Measurements from ENCODE around the gene SLC6A17. TPM values are rescaled to one million over a fixed set of nuclear protein-coding genes. Genes with fewer than 3 reads are reported as not detected.

The SLC6A17 gene
- total and polyA plus RNA-seq, 9 donors: 0.03 to 0.15 (median 0.05) TPM; not detected in 3

DNA sequence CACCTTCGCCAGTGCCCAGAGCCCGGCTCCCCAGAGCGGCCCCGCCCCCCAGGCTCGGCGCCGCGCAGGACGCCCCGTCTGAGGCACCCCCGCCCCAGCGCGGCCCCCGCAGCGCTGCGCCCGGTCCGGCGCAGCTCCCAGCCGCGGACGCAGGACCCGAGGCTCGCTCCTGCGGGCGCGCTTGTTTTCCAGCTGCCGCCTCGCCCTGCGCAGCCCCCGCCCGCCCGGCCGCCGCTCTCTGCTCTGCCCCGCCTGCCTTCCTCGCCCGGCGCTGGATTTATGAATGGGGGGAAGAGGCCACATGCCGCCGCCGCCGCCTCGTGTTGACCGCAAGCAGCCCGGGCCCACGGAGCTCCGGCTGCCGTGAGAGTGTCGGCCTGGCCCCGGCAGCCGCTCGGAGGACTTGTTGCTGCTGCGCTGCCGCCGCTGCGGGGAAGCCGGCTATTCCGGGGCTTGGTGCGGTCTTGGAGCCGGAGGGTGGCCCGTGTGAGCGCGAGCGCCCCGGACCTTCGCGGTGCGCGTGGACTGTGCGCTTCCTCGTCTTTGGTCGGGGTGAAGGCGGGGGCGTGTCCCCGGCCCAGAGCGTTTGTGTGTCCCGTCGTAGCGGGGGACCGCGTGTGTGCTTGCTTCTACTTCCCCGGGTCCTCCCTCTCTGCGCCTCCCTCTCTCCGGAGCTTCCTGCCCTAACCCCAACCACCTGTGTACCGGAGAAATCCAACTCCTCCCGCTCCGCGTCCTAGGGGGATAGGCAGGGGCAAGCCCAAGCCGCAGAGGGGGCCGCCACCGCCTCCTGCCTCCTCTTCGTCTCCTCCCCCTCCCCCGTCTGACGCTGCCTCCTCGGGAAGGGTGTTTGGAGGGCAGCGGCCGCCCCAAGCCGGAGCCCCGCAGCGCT, 60.6 kb downstream of the SLC6A17 start:
- Histone ChIP-seq H3K9me3 (no peaks in the 10 kb centered on the region), H3K4me1 (ENCODE audit: insufficient read depth) (peaks cover 13% of the 10 kb centered on the region), H3K27me3 (no peaks in the 10 kb centered on the region), H3K4me3 (peak overlapping the region; percentile 66), H3K36me3 (no peaks in the 10 kb centered on the region), H3K27ac (peak overlapping the region; percentile 60 to 80)
- TF ChIP-seq EP300 (IDR thresholded peaks at IDR 0.05) (no peak), POLR2A (IDR thresholded peaks at IDR 0.05) (no peak)
- TF ChIP-seq, protein P1, sequence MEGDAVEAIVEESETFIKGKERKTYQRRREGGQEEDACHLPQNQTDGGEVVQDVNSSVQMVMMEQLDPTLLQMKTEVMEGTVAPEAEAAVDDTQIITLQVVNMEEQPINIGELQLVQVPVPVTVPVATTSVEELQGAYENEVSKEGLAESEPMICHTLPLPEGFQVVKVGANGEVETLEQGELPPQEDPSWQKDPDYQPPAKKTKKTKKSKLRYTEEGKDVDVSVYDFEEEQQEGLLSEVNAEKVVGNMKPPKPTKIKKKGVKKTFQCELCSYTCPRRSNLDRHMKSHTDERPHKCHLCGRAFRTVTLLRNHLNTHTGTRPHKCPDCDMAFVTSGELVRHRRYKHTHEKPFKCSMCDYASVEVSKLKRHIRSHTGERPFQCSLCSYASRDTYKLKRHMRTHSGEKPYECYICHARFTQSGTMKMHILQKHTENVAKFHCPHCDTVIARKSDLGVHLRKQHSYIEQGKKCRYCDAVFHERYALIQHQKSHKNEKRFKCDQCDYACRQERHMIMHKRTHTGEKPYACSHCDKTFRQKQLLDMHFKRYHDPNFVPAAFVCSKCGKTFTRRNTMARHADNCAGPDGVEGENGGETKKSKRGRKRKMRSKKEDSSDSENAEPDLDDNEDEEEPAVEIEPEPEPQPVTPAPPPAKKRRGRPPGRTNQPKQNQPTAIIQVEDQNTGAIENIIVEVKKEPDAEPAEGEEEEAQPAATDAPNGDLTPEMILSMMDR (IDR thresholded peaks at IDR 0.05): no peak
- intact Hi-C loops (cut with DNase I): loop anchor here in 1 of 4 donors (10.0 kb wide), 1 partner anchor 194 kb away; the partner anchor contains the start of gene LAMTOR5
- WGBS, 3 donors: 0 to 1% (median 0%) methylated on average over 58 to 101 of the region's 101 CpGs
- peak; percentile 41 to 70 (median 58) for DNase-seq

DNA sequence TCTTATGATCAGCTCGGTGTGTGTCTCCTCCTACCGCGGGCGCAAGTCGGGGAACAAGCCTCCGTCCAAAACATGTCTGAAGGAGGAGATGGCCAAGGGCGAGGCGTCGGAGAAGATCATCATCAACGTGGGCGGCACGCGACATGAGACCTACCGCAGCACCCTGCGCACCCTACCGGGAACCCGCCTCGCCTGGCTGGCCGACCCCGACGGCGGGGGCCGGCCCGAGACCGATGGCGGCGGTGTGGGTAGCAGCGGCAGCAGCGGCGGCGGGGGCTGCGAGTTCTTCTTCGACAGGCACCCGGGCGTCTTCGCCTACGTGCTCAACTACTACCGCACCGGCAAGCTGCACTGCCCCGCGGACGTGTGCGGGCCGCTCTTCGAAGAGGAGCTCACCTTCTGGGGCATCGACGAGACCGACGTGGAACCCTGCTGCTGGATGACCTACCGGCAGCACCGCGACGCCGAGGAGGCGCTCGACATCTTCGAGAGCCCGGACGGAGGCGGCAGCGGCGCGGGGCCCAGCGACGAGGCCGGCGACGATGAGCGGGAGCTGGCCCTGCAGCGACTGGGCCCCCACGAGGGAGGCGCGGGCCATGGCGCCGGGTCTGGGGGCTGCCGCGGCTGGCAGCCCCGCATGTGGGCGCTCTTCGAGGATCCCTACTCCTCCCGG, 61.3 kb downstream of the SLC6A17 start:
- DNase-seq: peak in 1 of 5 donors; percentile 44
- peak overlapping the region; percentile 66 for H3K4me3 ChIP-seq
- H3K36me3 ChIP-seq: no peaks in the 10 kb centered on the region
- peak overlapping the region in 1 of 2 donors; percentile 25 for H3K27ac ChIP-seq
- 7 to 12% (median 10%) methylated on average over 75 to 81 of the region's 81 CpGs for WGBS, 3 donors
- peaks cover 13% of the 10 kb centered on the region for H3K4me1 ChIP-seq (ENCODE audit: insufficient read depth)
- intact Hi-C loops (cut with DNase I): loop anchor here in 1 of 4 donors (10.0 kb wide), 1 partner anchor 193 kb away; the partner anchor contains the start of gene LAMTOR5
- no peak for TF ChIP-seq EP300 (IDR thresholded peaks at IDR 0.05)
- no peaks in the 10 kb centered on the region for H3K9me3 ChIP-seq
- H3K27me3 ChIP-seq: no peaks in the 10 kb centered on the region

DNA sequence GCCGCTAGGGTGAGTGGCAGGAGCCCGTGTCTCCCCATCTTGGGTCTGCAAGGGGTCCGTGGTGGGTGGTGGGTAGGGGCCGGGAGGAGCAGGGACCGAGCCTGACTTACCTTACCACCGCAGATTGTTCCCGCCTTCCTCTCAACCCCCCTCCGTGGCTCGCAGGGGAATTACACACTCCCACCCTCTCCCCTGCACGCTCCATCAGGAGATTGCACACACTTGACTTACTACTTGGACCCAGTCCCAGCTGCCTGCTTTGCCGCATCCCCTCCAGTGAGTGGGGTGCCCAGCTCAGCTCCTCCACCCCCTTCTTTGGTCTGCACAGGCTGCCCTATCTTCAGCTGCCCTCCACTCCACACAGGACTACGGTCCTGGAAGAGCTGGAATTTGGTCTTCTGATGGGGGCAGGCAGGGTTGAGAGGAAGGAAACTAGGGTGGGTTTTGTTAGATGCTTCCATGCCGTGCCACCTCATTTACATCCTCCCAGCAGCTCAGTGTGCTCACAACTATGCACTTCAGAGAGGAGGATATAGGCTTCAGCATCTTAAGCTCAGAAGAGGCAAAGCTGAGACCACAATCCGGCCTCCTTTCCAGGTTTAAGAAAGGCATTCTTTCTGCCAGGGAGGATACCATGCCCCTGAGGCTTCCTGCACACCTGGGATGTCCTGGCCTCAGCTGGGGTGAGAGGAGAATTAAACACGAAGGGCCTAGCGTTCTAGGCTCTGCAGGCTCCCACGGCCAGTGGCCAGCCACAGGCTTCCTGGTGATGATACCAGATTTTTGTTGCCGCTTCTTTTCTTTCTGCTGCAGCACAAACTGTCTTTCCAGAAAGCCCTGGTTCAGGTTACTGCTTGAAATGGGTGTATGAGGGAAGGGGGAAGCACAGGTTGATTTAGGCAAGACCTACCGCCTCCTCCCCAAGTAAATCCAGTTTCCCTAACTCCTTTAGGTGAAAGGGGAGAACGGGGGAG, 62.2 kb downstream of the SLC6A17 start:
- Histone ChIP-seq H3K36me3 (no peaks in the 10 kb centered on the region), H3K4me1 (ENCODE audit: insufficient read depth) (peaks cover 13% of the 10 kb centered on the region), H3K27ac (no peak overlapping the region), H3K9me3 (no peaks in the 10 kb centered on the region), H3K27me3 (no peaks in the 10 kb centered on the region), H3K4me3 (peak overlapping the region; percentile 66)
- DNase-seq: peak in 4 of 5 donors; percentile 30 to 46 (median 43)
- intact Hi-C loops (cut with DNase I): loop anchor here in 1 of 4 donors (10.0 kb wide), 1 partner anchor 192 kb away; the partner anchor contains the start of gene LAMTOR5
- TF ChIP-seq EP300 (IDR thresholded peaks at IDR 0.05) (no peak), POLR2A (IDR thresholded peaks at IDR 0.05) (no peak)
- TF ChIP-seq, protein P1 (IDR thresholded peaks at IDR 0.05): no peak
- WGBS, 3 donors: 48 to 53% (median 51%) methylated on average over 19 to 20 of the region's 20 CpGs

DNA sequence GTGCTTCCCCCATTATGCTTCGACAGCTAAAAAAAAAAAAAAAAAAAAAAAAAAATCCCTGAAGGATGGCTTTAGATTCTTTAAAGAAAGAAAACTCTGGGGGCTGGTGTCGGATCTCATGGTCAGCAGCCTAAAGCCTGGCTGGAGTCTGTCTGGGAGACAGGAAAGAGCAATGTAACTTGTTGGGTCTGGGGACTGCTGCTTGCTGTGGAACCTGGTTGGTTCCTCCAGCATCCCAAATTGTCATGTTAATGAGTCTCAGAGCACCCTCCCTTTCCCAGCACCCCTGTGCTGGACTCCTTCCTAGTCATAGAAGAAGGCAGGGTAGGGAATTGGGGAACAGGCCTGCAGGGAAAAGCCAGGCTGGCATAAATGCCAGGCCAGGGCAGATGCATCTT, 62.8 kb downstream of the SLC6A17 start:
- Histone ChIP-seq H3K4me1 (ENCODE audit: insufficient read depth) (peaks cover 13% of the 10 kb centered on the region), H3K36me3 (no peaks in the 10 kb centered on the region), H3K9me3 (no peaks in the 10 kb centered on the region), H3K4me3 (no peak overlapping the region), H3K27ac (no peak overlapping the region), H3K27me3 (no peaks in the 10 kb centered on the region)
- TF ChIP-seq, protein P1 (IDR thresholded peaks at IDR 0.05): no peak
- no peak for TF ChIP-seq POLR2A (IDR thresholded peaks at IDR 0.05)
- TF ChIP-seq EP300 (IDR thresholded peaks at IDR 0.05): no peak
- intact Hi-C loops (cut with DNase I): loop anchor here in 1 of 4 donors (10.0 kb wide), 1 partner anchor 192 kb away; the partner anchor contains the start of gene LAMTOR5
- no peak for DNase-seq
- 60 to 73% (median 68%) methylated on average over 2 of the region's 2 CpGs for WGBS, 3 donors
